GM21619 (cell line): ENCODE results near the gene MRPL10.
"Not testable (repeated sequence)": the region's sequence is repeated elsewhere in the genome, so short reads cannot be mapped to it uniquely, and the experiment has no call there.

Experiments used
- ATAC-seq: cut with Tn5 transposase; IDR thresholded peaks from one replicate; pipeline ENCODE4 v1.9.1; 2021; ENCODE audit not compliant: unreplicated experiment

Gene MRPL10

GRCh38 chr17:47800686-47801085 lies 30.7 kb downstream of the MRPL10 start:
- ATAC-seq = no peak

GRCh38 chr17:47797797-47798196 lies 33.5 kb downstream of the MRPL10 start:
- ATAC-seq = no peak

- ATAC-seq = no peak
These were observed 38.4 kb downstream of the MRPL10 start for GRCh38 chr17:47792979-47793378.

GRCh38 chr17:47792457-47792856 lies 38.9 kb downstream of the MRPL10 start:
- ATAC-seq = no peak

GRCh38 chr17:47791025-47791424 lies 40.3 kb downstream of the MRPL10 start:
- no peak for ATAC-seq

GRCh38 chr17:47789611-47790561 lies 41.5 kb downstream of the MRPL10 start:
- no peak for ATAC-seq

- no peak for ATAC-seq
These were observed 45.7 kb downstream of the MRPL10 start for GRCh38 chr17:47785538-47786123.

- ATAC-seq = no peak
These were observed 49.9 kb downstream of the MRPL10 start for GRCh38 chr17:47781397-47781796.

GRCh38 chr17:47778184-47778635 lies 53.1 kb downstream of the MRPL10 start:
- ATAC-seq = no peak

- ATAC-seq = no peak
These were observed 54.8 kb downstream of the MRPL10 start for GRCh38 chr17:47776330-47777197.

- ATAC-seq = no peak
These were observed 56.3 kb downstream of the MRPL10 start for GRCh38 chr17:47774987-47775580.

GRCh38 chr17:47774331-47774730 lies 57.0 kb downstream of the MRPL10 start:
- ATAC-seq = no peak

- not testable (repeated sequence) for ATAC-seq
These were observed 57.7 kb downstream of the MRPL10 start for GRCh38 chr17:47773649-47774048.
